Measurements from ENCODE around the gene NFS1. TPM values are rescaled to one million over a fixed set of nuclear protein-coding genes. Genes with fewer than 3 reads are reported as not detected.

Gene NFS1
- total and polyA plus RNA-seq, 4 donors = 30.1 to 55.2 (median 46.1) TPM

DNA sequence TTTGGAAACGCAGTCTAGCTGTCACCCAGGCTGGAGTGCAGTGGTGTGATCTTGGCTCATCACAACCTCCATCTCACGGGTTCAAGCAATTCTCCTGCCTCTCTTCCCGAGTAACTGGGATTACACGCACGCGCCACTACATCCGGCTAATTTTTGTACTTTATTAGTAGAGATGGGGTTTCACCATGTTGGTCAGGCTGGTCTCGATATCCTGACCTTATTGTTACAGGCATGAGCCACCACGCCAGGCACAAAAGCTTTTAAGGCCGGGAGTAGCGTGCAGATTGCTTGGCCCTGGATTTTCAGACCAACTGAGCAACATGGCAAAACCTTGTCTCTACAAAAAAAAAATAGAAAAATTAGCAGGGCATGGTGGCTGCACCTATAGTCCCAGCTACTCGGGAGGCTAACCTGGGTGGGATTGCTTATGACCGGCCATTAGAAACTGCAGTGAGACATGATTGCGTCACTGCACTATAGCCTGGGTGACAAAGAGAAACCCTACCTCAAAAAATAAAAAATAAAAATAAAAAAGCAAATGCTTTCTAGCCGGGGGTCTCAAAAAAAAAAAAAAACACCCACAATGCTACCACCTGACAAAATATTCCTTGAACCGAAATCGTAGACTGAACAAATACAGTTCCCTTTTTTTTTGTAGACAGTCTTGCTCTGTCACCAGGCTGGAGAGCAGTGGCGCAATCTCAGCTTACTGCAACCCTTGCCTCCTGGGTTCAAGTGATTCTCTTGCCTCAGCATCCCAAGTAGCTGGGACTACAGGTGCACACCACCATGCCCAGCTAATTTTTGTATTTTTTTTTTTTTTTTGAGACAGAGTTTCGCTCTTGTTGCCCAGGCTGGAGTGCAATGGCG lies 27.9 kb upstream of the NFS1 start:
- DNase-seq (ENCODE audit: low spot score) = no peak
- Histone ChIP-seq H3K27ac (ENCODE audit: low read depth in 1 of 2, low read length in 2 of 2) (no peak overlapping the region), H3K9ac (ENCODE audit: low read depth in 1 of 2, low read length in 2 of 2) (no peak overlapping the region), H3K9me3 (ENCODE audit: control insufficient read depth in 4 of 4, low read length in 3 of 4) (no peaks in the 10 kb centered on the region), H3K36me3 (ENCODE audit: control insufficient read depth in 4 of 4, insufficient read depth in 3 of 4, low read depth in 1 of 4, low read length in 3 of 4) (peaks cover 35 to 90% (median 87%) of the 10 kb centered on the region in 4 donors), H3K4me3 (ENCODE audit: low read depth in 1 of 3, low read length in 3 of 3) (no peak overlapping the region), H3K27me3 (ENCODE audit: control insufficient read depth in 4 of 4, insufficient read depth in 4 of 4, low read length in 3 of 4) (no peaks in the 10 kb centered on the region), H3K4me1 (ENCODE audit: control insufficient read depth in 4 of 4, insufficient read depth in 4 of 4, low read length in 3 of 4) (peaks cover 0 to 11% (median 4%) of the 10 kb centered on the region in 4 donors)
- WGBS = 94% methylated on average over 20 of the region's 20 CpGs
- no peak for TF ChIP-seq GABPA (IDR thresholded peaks at IDR 0.05 in 1 of 2, conservative IDR thresholded peaks at IDR 0.05 in 1 of 2)
- TF ChIP-seq, protein P1, sequence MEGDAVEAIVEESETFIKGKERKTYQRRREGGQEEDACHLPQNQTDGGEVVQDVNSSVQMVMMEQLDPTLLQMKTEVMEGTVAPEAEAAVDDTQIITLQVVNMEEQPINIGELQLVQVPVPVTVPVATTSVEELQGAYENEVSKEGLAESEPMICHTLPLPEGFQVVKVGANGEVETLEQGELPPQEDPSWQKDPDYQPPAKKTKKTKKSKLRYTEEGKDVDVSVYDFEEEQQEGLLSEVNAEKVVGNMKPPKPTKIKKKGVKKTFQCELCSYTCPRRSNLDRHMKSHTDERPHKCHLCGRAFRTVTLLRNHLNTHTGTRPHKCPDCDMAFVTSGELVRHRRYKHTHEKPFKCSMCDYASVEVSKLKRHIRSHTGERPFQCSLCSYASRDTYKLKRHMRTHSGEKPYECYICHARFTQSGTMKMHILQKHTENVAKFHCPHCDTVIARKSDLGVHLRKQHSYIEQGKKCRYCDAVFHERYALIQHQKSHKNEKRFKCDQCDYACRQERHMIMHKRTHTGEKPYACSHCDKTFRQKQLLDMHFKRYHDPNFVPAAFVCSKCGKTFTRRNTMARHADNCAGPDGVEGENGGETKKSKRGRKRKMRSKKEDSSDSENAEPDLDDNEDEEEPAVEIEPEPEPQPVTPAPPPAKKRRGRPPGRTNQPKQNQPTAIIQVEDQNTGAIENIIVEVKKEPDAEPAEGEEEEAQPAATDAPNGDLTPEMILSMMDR (IDR thresholded peaks at IDR 0.05; ENCODE audit: low read depth, low read length, missing input control) = no peak
- no peak for TF ChIP-seq EGR1 (IDR thresholded peaks at IDR 0.05; ENCODE audit: low read depth in 2 of 2)
- TF ChIP-seq RXRA (IDR thresholded peaks at IDR 0.05) = no peak
- TF ChIP-seq RAD21 (IDR thresholded peaks at IDR 0.05) = no peak
- TF ChIP-seq, protein P2, sequence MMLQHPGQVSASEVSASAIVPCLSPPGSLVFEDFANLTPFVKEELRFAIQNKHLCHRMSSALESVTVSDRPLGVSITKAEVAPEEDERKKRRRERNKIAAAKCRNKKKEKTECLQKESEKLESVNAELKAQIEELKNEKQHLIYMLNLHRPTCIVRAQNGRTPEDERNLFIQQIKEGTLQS (IDR thresholded peaks at IDR 0.05) = no peak
- no peak for TF ChIP-seq NR2F2 (IDR thresholded peaks at IDR 0.05)
- no peak for TF ChIP-seq HNF4G (IDR thresholded peaks at IDR 0.05)
- TF ChIP-seq SP1 (IDR thresholded peaks at IDR 0.05) = no peak
- TF ChIP-seq, protein P3, sequence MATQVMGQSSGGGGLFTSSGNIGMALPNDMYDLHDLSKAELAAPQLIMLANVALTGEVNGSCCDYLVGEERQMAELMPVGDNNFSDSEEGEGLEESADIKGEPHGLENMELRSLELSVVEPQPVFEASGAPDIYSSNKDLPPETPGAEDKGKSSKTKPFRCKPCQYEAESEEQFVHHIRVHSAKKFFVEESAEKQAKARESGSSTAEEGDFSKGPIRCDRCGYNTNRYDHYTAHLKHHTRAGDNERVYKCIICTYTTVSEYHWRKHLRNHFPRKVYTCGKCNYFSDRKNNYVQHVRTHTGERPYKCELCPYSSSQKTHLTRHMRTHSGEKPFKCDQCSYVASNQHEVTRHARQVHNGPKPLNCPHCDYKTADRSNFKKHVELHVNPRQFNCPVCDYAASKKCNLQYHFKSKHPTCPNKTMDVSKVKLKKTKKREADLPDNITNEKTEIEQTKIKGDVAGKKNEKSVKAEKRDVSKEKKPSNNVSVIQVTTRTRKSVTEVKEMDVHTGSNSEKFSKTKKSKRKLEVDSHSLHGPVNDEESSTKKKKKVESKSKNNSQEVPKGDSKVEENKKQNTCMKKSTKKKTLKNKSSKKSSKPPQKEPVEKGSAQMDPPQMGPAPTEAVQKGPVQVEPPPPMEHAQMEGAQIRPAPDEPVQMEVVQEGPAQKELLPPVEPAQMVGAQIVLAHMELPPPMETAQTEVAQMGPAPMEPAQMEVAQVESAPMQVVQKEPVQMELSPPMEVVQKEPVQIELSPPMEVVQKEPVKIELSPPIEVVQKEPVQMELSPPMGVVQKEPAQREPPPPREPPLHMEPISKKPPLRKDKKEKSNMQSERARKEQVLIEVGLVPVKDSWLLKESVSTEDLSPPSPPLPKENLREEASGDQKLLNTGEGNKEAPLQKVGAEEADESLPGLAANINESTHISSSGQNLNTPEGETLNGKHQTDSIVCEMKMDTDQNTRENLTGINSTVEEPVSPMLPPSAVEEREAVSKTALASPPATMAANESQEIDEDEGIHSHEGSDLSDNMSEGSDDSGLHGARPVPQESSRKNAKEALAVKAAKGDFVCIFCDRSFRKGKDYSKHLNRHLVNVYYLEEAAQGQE (IDR thresholded peaks at IDR 0.05) = no peak
- TF ChIP-seq, protein P4, sequence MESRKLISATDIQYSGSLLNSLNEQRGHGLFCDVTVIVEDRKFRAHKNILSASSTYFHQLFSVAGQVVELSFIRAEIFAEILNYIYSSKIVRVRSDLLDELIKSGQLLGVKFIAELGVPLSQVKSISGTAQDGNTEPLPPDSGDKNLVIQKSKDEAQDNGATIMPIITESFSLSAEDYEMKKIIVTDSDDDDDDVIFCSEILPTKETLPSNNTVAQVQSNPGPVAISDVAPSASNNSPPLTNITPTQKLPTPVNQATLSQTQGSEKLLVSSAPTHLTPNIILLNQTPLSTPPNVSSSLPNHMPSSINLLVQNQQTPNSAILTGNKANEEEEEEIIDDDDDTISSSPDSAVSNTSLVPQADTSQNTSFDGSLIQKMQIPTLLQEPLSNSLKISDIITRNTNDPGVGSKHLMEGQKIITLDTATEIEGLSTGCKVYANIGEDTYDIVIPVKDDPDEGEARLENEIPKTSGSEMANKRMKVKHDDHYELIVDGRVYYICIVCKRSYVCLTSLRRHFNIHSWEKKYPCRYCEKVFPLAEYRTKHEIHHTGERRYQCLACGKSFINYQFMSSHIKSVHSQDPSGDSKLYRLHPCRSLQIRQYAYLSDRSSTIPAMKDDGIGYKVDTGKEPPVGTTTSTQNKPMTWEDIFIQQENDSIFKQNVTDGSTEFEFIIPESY (IDR thresholded peaks at IDR 0.05) = no peak
- no peak for TF ChIP-seq HNF4A (conservative IDR thresholded peaks at IDR 0.05)

All from liver (tissue), 9 donors.